Stimulated activated naive B cell treated with anti-CD40 and anti-IgM and Interleukin-4, amounts not matched to agents 10 μg/mL and 1 μg/mL and 100 μg/mL, for 72 hours (primary cell): ENCODE measurements around the gene MAT2A.
"Not testable (repeated sequence)": the region's sequence is repeated elsewhere in the genome, so short reads cannot be mapped to it uniquely, and the experiment has no call there.

ENCODE experiments used
- ATAC-seq, 2 donors: fragments of 150-1000 bp; cut with Tn5 transposase; replicated peaks; 2 replicates each; pipeline ENCODE4 v1.10.0; 2021; ENCODE audit warnings: moderate library complexity in 1 of 2
- DNase-seq: peaks from one replicate; pipeline ENCODE4 v3.0.0; 2021
- H3K27ac Mint-ChIP-seq: one replicate; pipeline ENCODE4 v1.8.0; 2022; ENCODE audit warnings: mild to moderate bottlenecking, mixed read lengths
- H3K27me3 Mint-ChIP-seq, 2 donors: one replicate each; pipeline ENCODE4 v1.8.0; 2022; ENCODE audit warnings: mixed read lengths in 2 of 2
- H3K36me3 Mint-ChIP-seq, 2 donors: one replicate each; pipeline ENCODE4 v1.8.0; 2022; ENCODE audit warnings: mixed read lengths in 2 of 2, mild to moderate bottlenecking in 1 of 2
- H3K4me1 Mint-ChIP-seq, 2 donors: one replicate each; pipeline ENCODE4 v1.8.0; 2022; ENCODE audit warnings: mixed read lengths in 2 of 2, mild to moderate bottlenecking in 1 of 2
- H3K4me3 Mint-ChIP-seq, 2 donors: one replicate each; pipeline ENCODE4 v1.8.0; 2022; ENCODE audit warnings: mild to moderate bottlenecking in 2 of 2, mixed read lengths in 2 of 2, moderate library complexity in 1 of 2
- H3K9me3 Mint-ChIP-seq, 2 donors: one replicate each; pipeline ENCODE4 v1.8.0; 2022; ENCODE audit warnings: mixed read lengths in 2 of 2, mild to moderate bottlenecking in 1 of 2

The MAT2A gene

DNA sequence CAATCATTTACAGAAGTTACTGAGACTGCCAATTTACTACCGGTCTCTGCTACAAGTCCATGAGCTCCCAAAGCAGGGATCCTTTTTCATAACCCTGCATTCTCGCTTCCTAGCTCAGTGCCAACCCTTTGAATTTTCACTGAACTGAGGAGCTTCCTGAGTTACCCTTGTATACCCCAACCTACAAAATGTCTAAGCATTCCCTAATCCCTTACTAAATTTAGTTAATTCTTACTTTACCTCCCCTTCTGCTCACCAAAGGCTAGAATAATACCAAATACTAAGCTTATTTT is 9.6 kb downstream of the MAT2A start:
- Mint-ChIP-seq H3K27me3 (no peaks in the 10 kb centered on the region), H3K27ac (no peak overlapping the region), H3K9me3 (no peaks in the 10 kb centered on the region), H3K36me3 (peaks cover 20 to 42% of the 10 kb centered on the region in 2 donors), H3K4me3 (no peak overlapping the region), H3K4me1 (peaks cover 7 to 13% of the 10 kb centered on the region in 2 donors)
- ATAC-seq (no peak), DNase-seq (no peak)

- DNase-seq: no peak
- H3K27me3 Mint-ChIP-seq: no peaks in the 10 kb centered on the region
- ATAC-seq: no peak
- H3K4me1 Mint-ChIP-seq: peaks cover 3 to 11% of the 10 kb centered on the region in 2 donors
- H3K36me3 Mint-ChIP-seq: peaks cover 18 to 37% of the 10 kb centered on the region in 2 donors
- no peak overlapping the region for H3K4me3 Mint-ChIP-seq
- no peak overlapping the region for H3K27ac Mint-ChIP-seq
- no peaks in the 10 kb centered on the region for H3K9me3 Mint-ChIP-seq
Observed at GRCh38 chr2:85549095-85549494, 10.1 kb downstream of the MAT2A start.

- ATAC-seq (no peak), DNase-seq (no peak)
- Mint-ChIP-seq H3K27ac (no peak overlapping the region), H3K4me1 (peaks cover 0 to 8% of the 10 kb centered on the region in 2 donors), H3K4me3 (no peak overlapping the region), H3K36me3 (peaks cover 23 to 36% of the 10 kb centered on the region in 2 donors), H3K9me3 (no peaks in the 10 kb centered on the region), H3K27me3 (no peaks in the 10 kb centered on the region)
Observed at GRCh38 chr2:85549826-85550225, 10.9 kb downstream of the MAT2A start.

GRCh38 chr2:85550486-85550885 is 11.5 kb downstream of the MAT2A start:
- H3K9me3 Mint-ChIP-seq: no peaks in the 10 kb centered on the region
- H3K27me3 Mint-ChIP-seq: no peaks in the 10 kb centered on the region
- peaks cover 27 to 37% of the 10 kb centered on the region in 2 donors for H3K36me3 Mint-ChIP-seq
- DNase-seq (no peak), ATAC-seq (no peak)
- peaks cover 0 to 9% of the 10 kb centered on the region in 2 donors for H3K4me1 Mint-ChIP-seq
- peak overlapping the region; percentile 67 for H3K27ac Mint-ChIP-seq
- no peak overlapping the region for H3K4me3 Mint-ChIP-seq

DNA sequence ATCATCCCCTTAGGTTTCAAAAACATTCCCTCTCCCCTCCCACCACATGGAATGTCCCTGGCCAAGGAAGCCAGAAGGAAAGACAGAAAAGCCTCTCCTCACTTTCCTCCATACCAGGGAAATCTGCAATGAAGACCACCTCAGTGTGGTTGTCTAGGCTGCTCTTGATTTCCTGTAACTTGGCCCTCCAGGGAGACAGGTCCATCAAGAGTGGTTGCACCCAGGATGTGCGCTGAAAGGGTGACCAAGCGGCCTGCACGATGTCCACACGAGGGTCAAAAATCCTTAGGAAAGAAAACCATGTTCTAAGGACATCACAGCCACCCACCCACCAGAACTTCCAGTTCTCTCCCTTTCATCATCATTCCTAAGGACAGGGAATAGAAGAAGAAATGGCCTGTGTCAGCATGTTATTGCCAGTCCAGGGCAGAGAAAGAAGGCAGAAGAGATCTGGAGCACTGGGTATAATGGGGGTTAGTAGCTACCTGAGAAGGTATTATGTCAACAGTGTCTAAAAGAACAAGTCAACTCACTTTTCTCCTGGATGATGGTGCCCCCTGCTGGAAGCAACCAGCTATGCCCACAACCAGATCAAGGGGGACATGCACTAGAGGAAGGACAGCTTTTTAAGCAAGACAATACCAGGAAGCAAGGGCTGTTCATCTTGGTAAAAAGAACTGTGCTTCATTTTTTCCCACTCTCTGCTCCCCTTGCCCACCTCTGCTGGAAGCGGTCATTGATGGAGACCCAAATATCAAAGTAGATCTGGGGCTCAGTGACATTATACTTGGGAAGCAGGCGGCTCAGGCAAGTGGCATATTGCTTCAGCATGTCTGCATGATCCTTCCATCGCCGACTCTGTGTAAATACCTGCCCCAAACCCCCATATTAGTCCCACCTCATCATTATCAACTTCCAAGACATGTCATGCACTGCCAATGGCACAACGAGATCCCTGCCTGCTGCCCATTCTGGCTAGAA is 13.0 kb downstream of the MAT2A start:
- DNase-seq: peak; percentile 73
- no peak overlapping the region for H3K27ac Mint-ChIP-seq
- peaks cover 0 to 8% of the 10 kb centered on the region in 2 donors for H3K4me1 Mint-ChIP-seq
- no peaks in the 10 kb centered on the region for H3K27me3 Mint-ChIP-seq
- peaks cover 23 to 33% of the 10 kb centered on the region in 2 donors for H3K36me3 Mint-ChIP-seq
- no peaks in the 10 kb centered on the region for H3K9me3 Mint-ChIP-seq
- no peak overlapping the region for H3K4me3 Mint-ChIP-seq
- ATAC-seq: peak; percentile 93

GRCh38 chr2:85553184-85553583 is 14.2 kb downstream of the MAT2A start:
- no peaks in the 10 kb centered on the region for H3K27me3 Mint-ChIP-seq
- H3K36me3 Mint-ChIP-seq: peaks cover 27 to 31% of the 10 kb centered on the region in 2 donors
- ATAC-seq (no peak), DNase-seq (no peak)
- H3K27ac Mint-ChIP-seq: no peak overlapping the region
- no peak overlapping the region for H3K4me3 Mint-ChIP-seq
- H3K4me1 Mint-ChIP-seq: peaks cover 6 to 8% of the 10 kb centered on the region in 2 donors
- H3K9me3 Mint-ChIP-seq: no peaks in the 10 kb centered on the region

DNA sequence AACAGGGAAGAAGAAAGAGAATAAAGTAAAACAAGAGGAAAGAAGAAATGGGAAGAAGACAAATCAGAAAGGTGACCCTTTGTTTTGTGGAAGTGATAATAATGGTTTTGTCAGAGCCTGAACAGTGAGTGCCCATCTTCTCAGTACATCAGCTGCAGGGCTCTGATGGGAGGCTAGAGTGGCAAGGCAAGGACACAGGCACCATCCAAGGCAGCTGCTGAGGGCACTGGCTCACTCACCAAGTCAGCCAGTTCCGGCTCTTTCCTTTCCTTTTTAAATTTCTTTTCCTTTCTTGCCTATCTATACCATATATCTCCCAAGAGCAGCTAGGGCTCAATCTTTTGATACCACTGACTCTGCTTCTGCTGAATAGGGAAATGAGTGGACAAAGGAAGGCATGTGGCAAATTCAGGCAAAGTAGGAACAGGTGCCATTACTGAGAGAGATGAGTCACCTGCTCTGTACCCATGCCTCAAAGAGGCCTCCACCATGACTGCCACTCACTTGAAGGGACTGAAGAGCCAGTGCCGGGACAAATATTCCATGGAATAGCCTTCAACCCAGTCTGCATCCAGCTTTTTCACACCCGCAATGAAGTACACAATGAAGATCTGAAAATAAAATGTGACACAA is 16.1 kb downstream of the MAT2A start:
- no peak overlapping the region for H3K27ac Mint-ChIP-seq

GRCh38 chr2:85557130-85557529 is 18.2 kb downstream of the MAT2A start:
- peaks cover 21 to 23% of the 10 kb centered on the region in 2 donors for H3K36me3 Mint-ChIP-seq
- H3K4me1 Mint-ChIP-seq: peaks cover 15 to 39% of the 10 kb centered on the region in 2 donors
- H3K9me3 Mint-ChIP-seq: no peaks in the 10 kb centered on the region
- ATAC-seq: no peak
- H3K27ac Mint-ChIP-seq: no peak overlapping the region
- no peak overlapping the region for H3K4me3 Mint-ChIP-seq
- no peaks in the 10 kb centered on the region for H3K27me3 Mint-ChIP-seq
- no peak for DNase-seq

More for the DNA sequence above, 16.1 kb downstream of the MAT2A start:
- Mint-ChIP-seq H3K4me3 (no peak overlapping the region), H3K36me3 (peaks cover 29 to 34% of the 10 kb centered on the region in 2 donors), H3K9me3 (no peaks in the 10 kb centered on the region), H3K4me1 (peaks cover 12 to 24% of the 10 kb centered on the region in 2 donors), H3K27me3 (no peaks in the 10 kb centered on the region)
- ATAC-seq (no peak), DNase-seq (no peak)

GRCh38 chr2:85558160-85558559 is 19.2 kb downstream of the MAT2A start:
- peak overlapping the region; percentile 47 for H3K27ac Mint-ChIP-seq
- ATAC-seq: no peak

DNA sequence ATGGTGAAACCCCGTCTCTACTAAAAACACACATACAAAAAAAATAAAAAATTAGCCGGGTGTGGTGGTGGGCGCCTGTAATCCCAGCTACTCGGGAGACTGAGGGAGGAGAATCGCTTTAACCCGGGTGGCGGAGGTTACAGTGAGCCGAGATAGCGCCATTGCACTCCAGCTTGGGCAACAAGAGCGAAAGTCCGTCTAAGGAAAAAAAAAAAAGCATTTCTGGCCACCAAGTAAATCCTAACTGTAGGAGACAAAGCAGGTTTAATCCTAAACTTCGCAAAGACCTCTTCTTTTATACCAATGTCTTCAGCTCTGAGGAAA is 21.4 kb downstream of the MAT2A start:
- not testable (repeated sequence) for H3K27me3 Mint-ChIP-seq, DNase-seq, ATAC-seq, H3K9me3 Mint-ChIP-seq
- peaks cover 19 to 55% of the 10 kb centered on the region in 2 donors for H3K4me1 Mint-ChIP-seq
- peak overlapping the region; percentile 51 for H3K27ac Mint-ChIP-seq
- H3K36me3 Mint-ChIP-seq: peaks cover 5 to 13% of the 10 kb centered on the region in 2 donors
- peak overlapping the region; percentile 93 to 94 for H3K4me3 Mint-ChIP-seq

More at GRCh38 chr2:85558160-85558559, 19.2 kb downstream of the MAT2A start:
- Mint-ChIP-seq H3K36me3 (peaks cover 20% of the 10 kb centered on the region in 2 donors), H3K27me3 (no peaks in the 10 kb centered on the region), H3K4me1 (peaks cover 15 to 45% of the 10 kb centered on the region in 2 donors), H3K4me3 (no peak overlapping the region), H3K9me3 (no peaks in the 10 kb centered on the region)
- DNase-seq: no peak

DNA sequence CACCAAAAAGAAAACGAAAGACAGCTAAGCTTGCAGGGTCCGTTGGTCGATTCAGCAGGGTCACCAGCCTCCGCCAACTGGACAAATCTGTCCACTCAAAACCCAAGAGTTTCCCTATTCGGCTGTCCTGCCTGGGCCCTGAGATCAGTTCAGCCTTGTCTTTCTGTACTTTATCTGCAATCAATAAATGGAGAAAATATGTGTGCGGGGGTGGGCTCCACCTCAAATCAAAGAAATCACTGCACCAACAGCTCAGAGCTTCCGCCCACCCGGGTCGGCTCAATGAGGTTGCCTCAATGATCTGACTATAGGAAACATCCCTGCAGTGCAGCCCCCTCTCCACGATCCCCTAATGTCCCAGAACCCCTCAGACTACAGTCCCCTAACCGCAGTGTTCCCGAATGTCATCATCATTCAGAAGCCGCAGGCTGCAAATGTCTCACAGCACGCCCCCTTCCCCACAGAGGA is 21.9 kb downstream of the MAT2A start:
- DNase-seq: no peak
- Mint-ChIP-seq H3K4me1 (peaks cover 18 to 55% of the 10 kb centered on the region in 2 donors), H3K27me3 (no peaks in the 10 kb centered on the region), H3K36me3 (peaks cover 5 to 10% of the 10 kb centered on the region in 2 donors), H3K9me3 (no peaks in the 10 kb centered on the region), H3K4me3 (peak overlapping the region; percentile 93 to 94), H3K27ac (peak overlapping the region; percentile 91)
- ATAC-seq: peak; percentile 15 to 22

- H3K4me1 Mint-ChIP-seq: peaks cover 18 to 55% of the 10 kb centered on the region in 2 donors
Observed at GRCh38 chr2:85561280-85562212, 22.6 kb downstream of the MAT2A start, which contains the start of gene GGCX. TSS of gene GGCX (minus strand) at chr2:85561493. CDS start at chr2:85561428, 65 bp downstream.

DNA sequence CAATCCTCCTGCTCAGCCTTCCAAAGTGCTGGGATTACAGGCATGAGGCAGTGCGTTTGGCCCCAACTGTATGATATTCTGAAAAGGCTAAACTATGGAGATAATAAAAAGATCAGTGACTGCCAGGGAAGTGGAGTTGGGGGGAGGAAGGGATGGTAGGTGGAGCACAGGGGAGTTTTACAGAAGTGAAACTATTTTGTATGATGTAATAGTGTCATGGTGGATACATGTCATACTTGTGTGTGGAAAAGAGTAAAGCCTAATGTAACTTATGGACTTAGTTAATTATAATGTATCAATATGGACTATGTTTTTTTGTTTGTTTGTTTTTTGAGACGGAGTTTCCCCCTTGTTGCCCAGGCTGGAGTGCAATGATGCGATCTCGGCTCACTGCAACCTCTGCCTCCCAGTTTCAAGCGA is 25.2 kb downstream of the MAT2A start:
- H3K36me3 Mint-ChIP-seq: no peaks in the 10 kb centered on the region
- H3K4me3 Mint-ChIP-seq: no peak overlapping the region
- no peak for DNase-seq
- ATAC-seq: no peak
- peaks cover 14 to 41% of the 10 kb centered on the region in 2 donors for H3K4me1 Mint-ChIP-seq
- H3K27ac Mint-ChIP-seq: peak overlapping the region; percentile 11
- no peaks in the 10 kb centered on the region for H3K9me3 Mint-ChIP-seq
- no peaks in the 10 kb centered on the region for H3K27me3 Mint-ChIP-seq

More at GRCh38 chr2:85561280-85562212, 22.6 kb downstream of the MAT2A start, which contains the start of gene GGCX:
- H3K27me3 Mint-ChIP-seq: no peaks in the 10 kb centered on the region
- peaks cover 5 to 9% of the 10 kb centered on the region in 2 donors for H3K36me3 Mint-ChIP-seq
- ATAC-seq (peak; percentile 95 to 97), DNase-seq (peak; percentile 89)
- peak within 1 kb of the TSS; percentile 98 for H3K27ac Mint-ChIP-seq
- H3K4me3 Mint-ChIP-seq: peak within 1 kb of the TSS; percentile 93 to 94
- H3K9me3 Mint-ChIP-seq: no peaks in the 10 kb centered on the region
